GM18867 (cell line): ENCODE data around the gene SMAD5.
A peak's percentile ranks its signal among the peaks of the same experiment; 100 is the strongest.

Source experiments
- ATAC-seq: cut with Tn5 transposase; IDR thresholded peaks from one replicate; pipeline ENCODE4 v1.9.1; 2021; ENCODE audit warnings: mild to moderate bottlenecking, moderate library complexity; ENCODE audit not compliant: unreplicated experiment

Gene SMAD5

DNA sequence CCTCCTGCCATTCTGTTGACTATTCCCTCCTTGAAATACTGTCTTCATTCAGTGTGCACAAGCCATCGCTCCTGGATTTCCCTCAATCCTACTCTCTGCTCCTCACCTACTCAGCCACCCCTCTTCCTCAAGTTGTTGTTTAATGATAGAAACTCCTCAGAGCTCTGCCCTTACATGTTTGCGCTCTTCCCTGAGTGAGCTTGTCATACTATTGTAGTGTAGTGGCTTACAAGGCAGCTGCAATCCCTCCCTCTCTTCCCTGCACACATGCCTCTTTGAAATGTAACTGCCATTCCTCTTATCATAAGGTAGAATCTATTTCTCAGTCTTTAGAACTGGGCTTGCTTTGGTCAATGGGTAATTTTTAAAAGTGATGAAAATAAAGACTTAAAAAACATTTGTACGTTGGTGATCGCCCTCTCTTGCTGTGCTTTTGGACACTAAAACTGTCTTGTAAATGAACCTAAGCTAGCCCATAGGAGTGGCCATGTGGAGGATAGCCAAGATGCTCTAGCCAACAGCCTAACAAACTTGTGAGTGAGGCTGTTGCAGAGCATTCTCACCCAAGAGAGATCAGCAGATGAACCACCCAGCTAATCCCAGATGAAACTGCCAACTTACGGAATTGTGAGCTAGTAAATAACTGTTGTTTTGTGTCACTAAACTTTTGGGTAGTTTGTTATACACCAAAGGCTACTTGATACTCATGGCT, 18.1 kb upstream of the SMAD5 start:
- ATAC-seq, result no peak

GRCh38 chr5:136115183-136115865, 17.3 kb upstream of the SMAD5 start:
- no peak for ATAC-seq

DNA sequence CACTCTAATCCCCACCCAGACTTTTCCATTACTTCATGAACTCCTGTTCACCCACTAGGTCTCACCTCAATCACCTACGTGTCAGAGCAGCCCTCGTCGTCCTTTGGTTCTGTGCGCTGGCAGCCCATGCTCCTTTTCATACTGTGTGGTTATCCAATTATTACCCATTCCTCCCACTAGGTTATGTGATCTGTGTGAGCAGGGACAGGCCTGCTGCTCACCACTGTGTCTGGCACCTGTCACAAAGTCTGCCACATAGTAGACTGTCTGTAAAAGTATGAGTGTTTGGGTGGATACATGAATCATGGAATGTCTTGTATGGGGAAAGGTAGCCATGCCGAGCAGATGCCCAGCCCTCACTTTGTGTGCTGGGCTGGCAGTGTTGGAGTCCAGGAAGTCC, 12.1 kb upstream of the SMAD5 start:
- ATAC-seq, result no peak

DNA sequence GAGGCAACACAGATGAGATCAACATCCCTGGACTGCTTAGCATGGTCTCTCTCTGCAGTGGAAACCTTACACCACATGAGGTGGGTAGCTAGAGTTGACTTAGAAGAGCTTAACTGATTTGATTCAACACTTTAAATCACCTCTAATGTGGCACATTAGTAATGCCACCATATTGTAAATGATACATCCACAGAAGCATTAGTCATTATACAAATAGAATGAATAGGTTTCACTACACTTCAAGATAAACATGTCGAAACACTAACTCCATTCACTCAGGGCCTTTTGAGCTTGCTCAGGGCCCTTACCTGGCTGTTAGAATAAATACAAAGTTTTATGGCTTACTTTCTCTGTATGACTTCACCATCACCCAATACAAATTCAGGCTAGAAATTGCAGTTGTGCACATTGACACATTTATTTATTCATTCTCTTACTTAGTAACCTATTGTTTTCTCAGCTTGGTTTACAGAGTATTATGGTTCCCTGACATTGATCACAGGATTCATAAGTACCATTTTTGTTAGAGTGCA, 9.3 kb upstream of the SMAD5 start:
- ATAC-seq, result no peak

DNA sequence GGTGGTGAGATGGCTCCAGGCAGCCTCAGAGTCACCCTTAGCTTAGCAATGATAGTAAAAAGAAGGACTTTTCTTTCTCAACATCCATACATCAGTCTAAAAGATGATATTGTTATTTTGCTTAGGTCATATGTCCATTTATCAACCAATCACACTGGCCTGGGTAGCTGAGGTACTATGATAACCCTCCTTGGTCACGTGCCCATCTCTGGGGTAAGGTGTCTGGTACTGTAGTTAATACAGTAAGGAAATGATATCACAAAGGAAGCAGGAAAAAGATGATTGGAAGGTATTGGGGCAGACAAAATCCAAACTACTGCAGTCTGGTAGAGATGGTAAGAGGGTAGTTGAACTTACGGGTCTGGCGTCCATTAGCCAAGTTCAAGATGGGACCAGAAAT, 5.1 kb upstream of the SMAD5 start:
- no peak for ATAC-seq

GRCh38 chr5:136128481-136128880, 4.2 kb upstream of the SMAD5 start:
- ATAC-seq, result no peak

- no peak for ATAC-seq
These were observed 3.2 kb upstream of the SMAD5 start for GRCh38 chr5:136129445-136129844.

GRCh38 chr5:136130581-136130980, 2.1 kb upstream of the SMAD5 start:
- ATAC-seq, result no peak

DNA sequence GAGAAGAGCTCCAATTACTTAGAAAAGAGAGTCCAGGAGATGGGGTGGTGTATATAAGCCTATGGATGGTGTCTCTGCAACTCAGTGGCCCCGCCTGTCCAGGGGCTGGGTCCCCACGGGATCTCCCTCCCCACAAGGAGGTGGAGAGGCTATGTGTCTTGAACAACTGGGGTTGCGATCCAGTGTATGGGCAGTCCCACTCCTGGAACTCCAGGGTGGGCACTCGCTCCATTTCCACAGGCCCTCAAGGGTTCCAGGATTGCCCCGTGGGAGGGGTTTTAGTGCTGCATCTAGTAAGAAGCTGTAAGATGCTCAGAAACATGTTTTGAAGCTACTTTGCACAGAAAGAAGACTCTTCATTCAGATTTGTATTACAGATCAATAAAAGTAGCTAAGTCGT, 558 bp upstream of the SMAD5 start:
- peak; percentile 11 for ATAC-seq

GRCh38 chr5:136133222-136133921, 727 bp downstream of the SMAD5 start:
- ATAC-seq, result peak; percentile 34

GRCh38 chr5:136133922-136134379, 1.3 kb downstream of the SMAD5 start:
- no peak for ATAC-seq

GRCh38 chr5:136134653-136135052, 2.0 kb downstream of the SMAD5 start:
- no peak for ATAC-seq

GRCh38 chr5:136135536-136135935, 2.9 kb downstream of the SMAD5 start:
- ATAC-seq, result no peak

DNA sequence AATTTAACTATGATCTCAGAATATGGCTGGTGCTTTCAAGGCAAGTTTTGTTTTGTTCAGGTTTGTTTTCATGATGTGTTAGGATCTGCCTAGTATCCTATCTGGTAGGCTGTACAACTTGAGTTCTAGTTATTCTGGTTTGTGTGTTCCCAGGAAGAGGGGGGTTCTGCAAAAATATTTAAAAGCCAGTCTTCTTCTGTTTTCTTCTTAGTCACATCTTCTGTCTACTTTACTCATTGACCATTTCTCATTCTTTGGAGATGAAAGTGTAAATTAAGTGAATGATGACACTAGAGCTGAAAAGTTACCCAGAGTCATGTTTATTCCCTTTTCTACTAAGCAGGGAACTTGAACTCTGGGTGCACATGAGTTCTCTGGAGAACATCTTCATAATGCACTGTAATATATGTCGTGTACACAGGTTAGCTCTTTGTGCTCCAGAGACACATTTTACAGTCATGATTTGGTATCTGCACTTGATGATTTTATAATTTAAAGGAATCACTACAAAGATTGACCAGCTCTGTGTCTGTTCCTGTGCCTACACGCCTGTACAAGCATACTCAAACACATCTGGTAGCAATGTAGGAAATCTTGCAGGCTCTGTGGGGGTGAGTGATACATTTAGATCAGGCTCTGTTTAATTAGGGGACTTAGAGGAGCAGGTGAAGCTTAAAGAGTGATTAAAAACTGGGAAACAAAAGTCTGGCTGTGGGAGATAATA, 5.0 kb downstream of the SMAD5 start:
- ATAC-seq, result no peak

- ATAC-seq, result peak; percentile 81
These were observed 8.9 kb downstream of the SMAD5 start for GRCh38 chr5:136141561-136141960.

DNA sequence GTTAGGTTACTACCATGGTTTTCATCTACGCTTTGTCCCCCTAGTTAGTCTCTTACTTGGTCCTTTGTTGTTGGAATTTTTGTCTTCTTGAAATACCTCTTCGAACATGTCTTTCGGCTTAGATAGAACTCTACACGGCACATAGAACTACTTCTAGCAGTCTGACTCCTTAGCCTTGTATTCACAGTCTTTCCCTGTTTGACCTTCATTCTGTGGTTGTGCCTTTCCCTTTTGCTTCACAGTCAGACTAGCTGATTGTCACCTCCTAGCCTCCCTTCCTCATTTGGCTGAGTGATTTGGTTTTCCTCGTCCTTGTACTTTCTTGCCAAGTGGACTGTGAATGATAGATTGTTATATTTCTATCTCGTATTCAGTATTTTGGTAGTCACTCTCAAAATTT, 10.7 kb downstream of the SMAD5 start:
- ATAC-seq, result no peak

DNA sequence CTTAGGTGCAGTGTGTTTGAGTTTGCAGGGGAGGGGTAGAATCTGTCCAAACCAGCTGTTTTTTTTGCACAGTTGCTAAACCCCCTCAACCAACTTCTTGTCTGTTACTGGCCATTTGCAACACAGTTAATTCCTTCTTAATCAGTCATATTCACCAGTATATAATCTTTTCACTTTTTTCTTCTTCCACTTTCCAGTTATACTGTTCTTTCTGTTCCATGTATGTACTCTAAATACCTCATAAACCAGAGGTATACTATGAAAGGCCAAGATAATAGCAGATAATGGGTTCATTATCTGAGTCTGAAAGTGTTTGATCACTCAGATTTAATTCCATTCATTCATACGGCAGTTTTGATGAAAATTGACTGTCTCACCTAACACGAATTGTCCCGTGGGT, 11.1 kb downstream of the SMAD5 start:
- no peak for ATAC-seq

GRCh38 chr5:136145030-136145429, 12.4 kb downstream of the SMAD5 start:
- ATAC-seq, result peak; percentile 76

DNA sequence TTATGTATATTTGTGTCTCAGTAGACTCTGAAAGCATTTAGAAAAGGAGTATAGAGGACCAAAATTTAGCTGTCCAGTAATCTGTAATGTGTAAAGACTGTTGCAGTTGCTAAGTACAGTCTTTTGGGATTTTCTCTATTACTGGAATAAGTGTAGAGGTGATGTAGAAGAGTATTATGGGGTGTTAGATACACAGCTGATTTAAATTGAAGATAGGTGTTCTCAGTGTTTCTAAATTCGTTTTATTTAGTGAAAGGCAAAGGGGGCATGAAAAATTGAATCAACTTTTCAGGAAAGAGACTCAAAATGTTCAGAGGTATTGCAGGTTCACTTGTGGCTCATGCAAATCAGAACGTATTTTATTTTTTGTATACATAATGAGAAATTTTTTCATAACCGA, 13.6 kb downstream of the SMAD5 start:
- no peak for ATAC-seq

DNA sequence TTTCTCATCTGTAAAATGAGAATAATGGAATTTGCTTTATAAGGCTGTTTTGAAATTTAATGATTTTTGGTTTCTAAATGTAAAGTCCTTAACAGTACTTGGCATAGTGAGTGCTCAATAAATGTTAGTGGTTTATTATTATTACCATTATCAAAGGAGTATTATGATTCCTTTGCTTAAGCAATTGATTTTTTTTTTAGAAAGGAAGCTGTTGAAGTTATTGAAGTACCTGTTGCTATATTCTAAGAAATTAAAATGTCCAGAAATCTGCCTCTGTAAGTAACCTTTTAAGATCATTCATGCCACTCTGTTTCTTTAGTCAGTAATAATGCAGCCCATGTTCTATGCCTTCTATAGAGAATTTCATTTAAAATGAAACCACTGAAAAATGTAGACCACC, 15.0 kb downstream of the SMAD5 start:
- ATAC-seq, result no peak

- no peak for ATAC-seq
These were observed 17.2 kb downstream of the SMAD5 start for GRCh38 chr5:136149891-136150290.
